Panc1 (cell line): Measurements from ENCODE around the gene SOBP.

Source experiments
- CTCF ChIP-seq: fragments of 450-650 bp; IDR thresholded peaks from 2 replicates; pipeline ENCODE4 v1.5.1; 2017; ENCODE audit warnings: mild to moderate bottlenecking
- POLR2AphosphoS5 ChIP-seq: IDR thresholded peaks from 2 replicates; pipeline ENCODE4 v1.6.1; 2012; ENCODE audit warnings: mild to moderate bottlenecking, low read depth, low read length, moderate library complexity
- REST ChIP-seq, 2 experiments: IDR thresholded peaks; 2 replicates each; pipeline ENCODE4 v1.6.1; 2011 to 2012; ENCODE audit warnings: low read depth in 2 of 2, control low read depth in 1 of 2, low read length in 1 of 2, mild to moderate bottlenecking in 1 of 2, moderate library complexity in 1 of 2; ENCODE audit not compliant: insufficient read depth in 1 of 2

GRCh38 chr6:107479089-107479690, 10.7 kb upstream of the SOBP start:
- TF ChIP-seq CTCF (no peak), POLR2AphosphoS5 (no peak), REST (IDR thresholded peaks at IDR 0.05; ENCODE audit: insufficient read depth in 1 of 2, low read depth in 2 of 2, low read length in 1 of 2) (no peak)
